GM19324 (cell line): ENCODE measurements around the gene DNMT1.
A peak's percentile ranks its signal among the peaks of the same experiment; 100 is the strongest.

Experiments
- ATAC-seq: cut with Tn5 transposase; IDR thresholded peaks from one replicate; pipeline ENCODE4 v1.9.1; 2021; ENCODE audit warnings: mild to moderate bottlenecking, moderate library complexity; ENCODE audit not compliant: unreplicated experiment, low FRiP score

Gene DNMT1

GRCh38 chr19:10116085-10116865 is 78.5 kb downstream of the DNMT1 start:
- ATAC-seq = no peak

GRCh38 chr19:10115392-10116084 is 79.2 kb downstream of the DNMT1 start:
- no peak for ATAC-seq

GRCh38 chr19:10114651-10115391 is 79.9 kb downstream of the DNMT1 start:
- no peak for ATAC-seq

- no peak for ATAC-seq
Measured at GRCh38 chr19:10113964-10114650, 80.6 kb downstream of the DNMT1 start.

GRCh38 chr19:10113592-10113963 is 81.2 kb downstream of the DNMT1 start:
- no peak for ATAC-seq

- ATAC-seq = no peak
Measured at GRCh38 chr19:10112895-10113591, 81.7 kb downstream of the DNMT1 start.

- ATAC-seq = no peak
Measured at GRCh38 chr19:10112037-10112761, 82.6 kb downstream of the DNMT1 start.

- ATAC-seq = no peak
Measured at GRCh38 chr19:10111405-10111811, 83.3 kb downstream of the DNMT1 start, which contains the start of gene P2RY11. Gene P2RY11 (plus strand): TSS chr19:10111693. CDS start chr19:10111722, 29 bp downstream.

GRCh38 chr19:10110972-10111317 is 83.8 kb downstream of the DNMT1 start:
- no peak for ATAC-seq

- ATAC-seq = no peak
Measured at GRCh38 chr19:10110076-10110971, 84.4 kb downstream of the DNMT1 start.

- no peak for ATAC-seq
Measured at GRCh38 chr19:10109528-10109927, 85.2 kb downstream of the DNMT1 start.

GRCh38 chr19:10107817-10108367 is 86.9 kb downstream of the DNMT1 start:
- no peak for ATAC-seq

- ATAC-seq = no peak
Measured at GRCh38 chr19:10107254-10107653, 87.5 kb downstream of the DNMT1 start.

- peak; percentile 65 for ATAC-seq
Measured at GRCh38 chr19:10106100-10106936, 88.4 kb downstream of the DNMT1 start, which contains the start of gene PPAN. Gene PPAN (plus strand): TSS chr19:10106362. CDS start chr19:10106395, 33 bp downstream.

GRCh38 chr19:10105509-10106099 is 89.1 kb downstream of the DNMT1 start:
- peak; percentile 15 for ATAC-seq

GRCh38 chr19:10104665-10105508 is 89.9 kb downstream of the DNMT1 start:
- peak; percentile 22 for ATAC-seq
